ENCODE results near the gene PPP1R12C.

- no peak for TF ChIP-seq CTCF (IDR thresholded peaks at IDR 0.05)
- TF ChIP-seq POLR2A (IDR thresholded peaks at IDR 0.05) = no peak
Observed at GRCh38 chr19:55141696-55142095, 24.3 kb upstream of the PPP1R12C start.

Measured in Peyer's patch (tissue), 4 donors.